WERI-Rb-1 (cell line): Measurements from ENCODE around the gene MAP4.
A peak's percentile ranks its signal among the peaks of the same experiment; 100 is the strongest.

Source experiments
- DNase-seq: peaks from one replicate; pipeline ENCODE4 v3.0.0-alpha.2; 2020
- H3K27ac ChIP-seq: fragments of 250-450 bp; sonication (Bioruptor Pico); 2 replicates; pipeline ENCODE4 v1.5.1; 2020; ENCODE audit warnings: mild to moderate bottlenecking, moderate library complexity
- H3K27me3 ChIP-seq: fragments of 250-450 bp; sonication (Bioruptor Pico); 2 replicates; pipeline ENCODE4 v1.5.1; 2021; ENCODE audit warnings: mild to moderate bottlenecking, low read depth, moderate library complexity; ENCODE audit not compliant: insufficient read depth, severe bottlenecking
- H3K36me3 ChIP-seq: fragments of 250-450 bp; sonication (Bioruptor Pico); 2 replicates; pipeline ENCODE4 v1.5.1; 2020; ENCODE audit warnings: mild to moderate bottlenecking, moderate library complexity
- H3K4me3 ChIP-seq: 2 replicates; pipeline ENCODE4 v1.5.1; 2011; ENCODE audit warnings: low read depth, mild to moderate bottlenecking, control low read depth, low read length
- H3K9me3 ChIP-seq: fragments of 250-450 bp; sonication (Bioruptor Pico); 2 replicates; pipeline ENCODE4 v1.5.1; 2021; ENCODE audit warnings: mild to moderate bottlenecking, moderate library complexity; ENCODE audit not compliant: severe bottlenecking
- TF ChIP-seq, protein P1 (sequence below): IDR thresholded peaks from 2 replicates; pipeline ENCODE4 v1.5.1; 2011; ENCODE audit warnings: low read depth, mild to moderate bottlenecking, control low read depth, inconsistent platforms, low read length

Gene MAP4

DNA sequence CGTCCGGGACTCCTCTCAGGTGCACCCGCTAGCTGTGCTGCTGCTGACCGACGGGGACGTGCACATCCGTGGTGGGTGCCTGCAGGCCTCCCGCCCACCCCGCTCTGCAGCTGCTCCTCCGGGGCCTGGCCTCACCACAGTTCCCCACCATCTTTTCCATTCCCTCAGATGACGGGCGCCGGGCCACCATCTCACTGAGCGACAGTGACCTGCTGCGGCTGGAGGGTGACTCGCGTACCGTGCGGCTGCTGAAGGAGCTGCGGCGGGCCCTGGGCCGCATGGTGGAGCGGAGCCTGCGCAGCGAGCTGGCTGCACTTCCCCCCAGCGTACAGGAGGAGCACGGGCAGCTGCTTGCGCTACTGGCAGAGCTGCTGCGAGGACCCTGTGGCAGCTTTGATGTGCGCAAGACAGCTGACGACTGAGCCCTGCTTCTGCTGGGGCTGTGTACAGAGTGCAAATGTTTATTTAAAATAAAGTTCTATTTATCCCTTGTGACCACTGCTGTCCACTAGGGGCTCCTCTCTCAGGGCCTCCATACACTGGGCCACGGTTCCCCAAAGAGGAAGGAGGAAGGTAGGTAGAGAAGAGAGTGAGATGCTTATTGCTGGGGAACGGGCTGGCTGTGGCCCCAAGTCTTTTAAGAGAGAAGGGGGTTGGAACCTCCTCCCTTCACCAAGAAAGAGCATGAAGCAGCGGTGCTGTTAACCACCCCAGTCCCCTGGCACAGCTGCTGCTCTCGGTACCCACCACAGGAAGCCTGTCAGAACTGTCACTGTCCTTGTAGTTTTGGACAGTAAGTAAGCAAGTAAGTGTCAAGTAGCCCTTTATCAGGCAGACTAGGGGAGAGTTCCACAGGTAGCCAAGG, 166.3 kb downstream of the MAP4 start:
- peak; percentile 36 for DNase-seq
- Histone ChIP-seq H3K27me3 (no peaks in the 10 kb centered on the region), H3K4me3 (no peak overlapping the region), H3K27ac (no peak overlapping the region), H3K9me3 (no peaks in the 10 kb centered on the region), H3K36me3 (peaks cover 92% of the 10 kb centered on the region)
- TF ChIP-seq, protein P1, sequence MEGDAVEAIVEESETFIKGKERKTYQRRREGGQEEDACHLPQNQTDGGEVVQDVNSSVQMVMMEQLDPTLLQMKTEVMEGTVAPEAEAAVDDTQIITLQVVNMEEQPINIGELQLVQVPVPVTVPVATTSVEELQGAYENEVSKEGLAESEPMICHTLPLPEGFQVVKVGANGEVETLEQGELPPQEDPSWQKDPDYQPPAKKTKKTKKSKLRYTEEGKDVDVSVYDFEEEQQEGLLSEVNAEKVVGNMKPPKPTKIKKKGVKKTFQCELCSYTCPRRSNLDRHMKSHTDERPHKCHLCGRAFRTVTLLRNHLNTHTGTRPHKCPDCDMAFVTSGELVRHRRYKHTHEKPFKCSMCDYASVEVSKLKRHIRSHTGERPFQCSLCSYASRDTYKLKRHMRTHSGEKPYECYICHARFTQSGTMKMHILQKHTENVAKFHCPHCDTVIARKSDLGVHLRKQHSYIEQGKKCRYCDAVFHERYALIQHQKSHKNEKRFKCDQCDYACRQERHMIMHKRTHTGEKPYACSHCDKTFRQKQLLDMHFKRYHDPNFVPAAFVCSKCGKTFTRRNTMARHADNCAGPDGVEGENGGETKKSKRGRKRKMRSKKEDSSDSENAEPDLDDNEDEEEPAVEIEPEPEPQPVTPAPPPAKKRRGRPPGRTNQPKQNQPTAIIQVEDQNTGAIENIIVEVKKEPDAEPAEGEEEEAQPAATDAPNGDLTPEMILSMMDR: peak; percentile 39

DNA sequence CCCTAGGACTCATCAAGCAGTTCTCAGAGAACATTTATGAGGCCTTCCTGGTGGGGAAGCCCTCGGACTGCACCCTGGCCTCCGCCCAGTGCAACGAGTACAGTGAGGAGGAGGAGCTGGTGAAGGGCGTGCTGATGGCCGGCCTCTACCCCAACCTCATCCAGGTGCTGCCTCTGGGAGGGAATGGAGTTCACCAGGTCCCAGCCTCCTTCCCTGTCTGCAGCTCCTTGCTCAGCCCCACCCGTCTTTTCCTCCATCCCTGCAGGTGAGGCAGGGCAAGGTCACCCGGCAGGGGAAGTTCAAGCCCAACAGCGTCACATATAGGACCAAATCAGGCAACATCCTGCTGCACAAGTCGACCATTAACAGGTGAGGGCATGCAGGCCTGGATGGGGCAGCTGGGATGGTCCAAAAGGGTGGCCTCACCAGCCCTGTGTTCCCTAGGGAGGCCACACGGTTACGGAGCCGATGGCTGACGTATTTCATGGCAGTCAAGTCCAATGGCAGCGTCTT, 167.0 kb downstream of the MAP4 start:
- H3K27ac ChIP-seq: no peak overlapping the region
- H3K36me3 ChIP-seq: peaks cover 92% of the 10 kb centered on the region
- no peaks in the 10 kb centered on the region for H3K9me3 ChIP-seq
- no peaks in the 10 kb centered on the region for H3K27me3 ChIP-seq
- H3K4me3 ChIP-seq: no peak overlapping the region
- no peak for DNase-seq
- TF ChIP-seq, protein P1: no peak

DNA sequence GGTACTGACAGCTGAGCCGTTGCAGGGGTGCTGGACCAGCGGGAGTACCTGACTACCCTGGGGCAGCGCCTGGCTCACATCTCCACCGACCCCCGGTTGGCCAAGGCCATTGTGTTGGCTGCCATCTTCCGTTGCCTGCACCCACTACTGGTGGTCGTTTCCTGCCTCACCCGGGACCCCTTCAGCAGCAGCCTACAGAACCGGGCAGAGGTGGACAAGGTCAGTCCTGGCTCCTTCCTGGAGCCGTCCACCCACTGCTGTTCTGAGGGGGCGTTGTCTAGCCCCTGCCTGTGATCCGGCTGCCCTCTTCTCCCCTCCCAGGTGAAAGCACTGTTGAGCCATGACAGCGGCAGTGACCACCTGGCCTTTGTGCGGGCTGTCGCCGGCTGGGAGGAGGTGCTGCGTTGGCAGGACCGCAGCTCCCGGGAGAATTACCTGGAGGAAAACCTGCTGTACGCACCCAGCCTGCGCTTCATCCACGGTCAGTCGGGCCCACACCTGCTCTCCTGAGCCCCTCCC, 167.6 kb downstream of the MAP4 start:
- H3K4me3 ChIP-seq: no peak overlapping the region
- no peak overlapping the region for H3K27ac ChIP-seq
- TF ChIP-seq, protein P1: no peak
- peaks cover 94% of the 10 kb centered on the region for H3K36me3 ChIP-seq
- H3K9me3 ChIP-seq: no peaks in the 10 kb centered on the region
- H3K27me3 ChIP-seq: no peaks in the 10 kb centered on the region
- DNase-seq: no peak

DNA sequence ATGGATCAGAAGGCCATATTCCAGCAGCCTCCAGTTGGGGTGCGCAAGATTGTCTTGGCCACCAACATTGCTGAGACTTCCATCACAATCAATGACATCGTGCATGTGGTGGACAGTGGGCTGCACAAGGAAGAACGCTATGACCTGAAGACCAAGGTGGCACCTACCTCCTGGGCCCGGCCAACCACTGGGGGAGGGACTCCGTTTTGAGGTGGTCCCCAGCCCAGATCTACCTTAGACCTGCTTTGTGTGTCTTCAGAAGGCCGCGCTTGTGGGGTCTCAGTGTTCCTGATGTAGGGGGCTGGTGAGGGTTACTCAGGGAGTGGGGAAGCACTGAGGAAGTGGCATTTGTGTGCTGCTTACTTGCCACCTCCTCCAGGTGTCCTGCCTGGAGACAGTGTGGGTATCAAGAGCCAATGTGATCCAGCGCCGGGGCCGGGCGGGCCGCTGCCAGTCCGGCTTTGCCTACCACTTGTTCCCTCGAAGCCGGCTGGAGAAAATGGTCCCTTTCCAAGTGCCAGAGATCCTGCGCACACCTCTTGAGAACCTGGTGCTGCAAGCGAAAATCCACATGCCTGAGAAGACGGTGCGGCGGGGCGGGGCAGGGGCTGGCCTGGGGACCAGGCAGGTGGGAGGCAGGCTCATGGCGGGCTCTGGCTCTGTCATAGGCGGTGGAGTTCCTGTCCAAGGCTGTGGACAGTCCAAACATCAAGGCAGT, 168.3 kb downstream of the MAP4 start:
- DNase-seq: no peak
- H3K36me3 ChIP-seq: peaks cover 100% of the 10 kb centered on the region

DNA sequence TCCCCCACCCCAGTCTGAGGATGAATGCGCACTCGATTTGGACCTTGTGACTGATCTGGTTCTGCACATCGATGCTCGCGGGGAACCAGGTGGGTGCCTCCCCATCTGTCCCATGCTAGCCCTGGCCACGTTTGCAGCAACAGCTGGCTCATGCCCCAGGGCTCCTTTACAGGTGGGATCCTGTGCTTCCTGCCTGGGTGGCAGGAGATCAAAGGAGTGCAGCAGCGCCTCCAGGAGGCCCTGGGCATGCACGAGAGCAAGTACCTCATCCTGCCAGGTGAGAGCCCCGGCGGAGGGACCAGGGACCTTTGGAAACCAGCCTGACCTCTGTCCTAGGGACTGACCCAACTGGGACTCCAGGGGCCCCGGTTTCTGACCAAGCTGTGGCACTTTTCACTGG, 169.0 kb downstream of the MAP4 start:
- TF ChIP-seq, protein P1: 0 out of 2 replicates have a peak, but pooled peaks have one; percentile 15
- no peaks in the 10 kb centered on the region for H3K9me3 ChIP-seq
- H3K27me3 ChIP-seq: no peaks in the 10 kb centered on the region
- DNase-seq: no peak
- H3K27ac ChIP-seq: no peak overlapping the region
- no peak overlapping the region for H3K4me3 ChIP-seq
- H3K36me3 ChIP-seq: peaks cover 100% of the 10 kb centered on the region

More for the DNA sequence above, 168.3 kb downstream of the MAP4 start:
- Histone ChIP-seq H3K4me3 (no peak overlapping the region), H3K27ac (no peak overlapping the region), H3K9me3 (no peaks in the 10 kb centered on the region), H3K27me3 (no peaks in the 10 kb centered on the region)
- TF ChIP-seq, protein P1: no peak
